ENCODE measurements around the gene PACRG.

DNA sequence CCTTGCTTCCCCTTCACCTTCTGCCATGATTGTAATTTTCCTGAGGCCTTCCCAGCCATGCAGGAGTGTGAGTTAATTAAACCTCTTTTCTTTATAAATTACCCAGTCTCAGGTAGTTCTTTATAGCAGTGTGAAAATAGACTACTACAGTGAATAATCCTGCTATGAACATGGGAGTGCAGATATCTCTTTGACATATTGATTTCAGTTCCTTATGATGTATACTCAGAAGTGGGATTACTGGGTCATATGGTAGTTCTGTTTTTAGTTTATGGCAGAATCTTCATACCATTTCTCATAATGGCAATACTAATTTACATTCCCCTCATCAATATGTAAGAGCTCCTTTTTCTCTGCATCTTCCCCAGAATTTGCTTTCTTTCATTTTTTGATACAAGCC is 26.0 kb downstream of the PACRG start:
- TF ChIP-seq POLR2A (IDR thresholded peaks at IDR 0.05; ENCODE audit: low read depth, low read length) (no peak), TAF1 (IDR thresholded peaks at IDR 0.05; ENCODE audit: borderline replicate concordance, low read depth, low read length) (no peak), POLR2AphosphoS5 (IDR thresholded peaks at IDR 0.05; ENCODE audit: low read depth, low read length) (no peak)

Data from GM12892 (cell line).